GM08714 (cell line): ENCODE measurements around the gene PUS7L.

ENCODE experiments used
- H3K4me3 ChIP-seq: fragments of 200-500 bp; sonication (Bioruptor generic); 2 replicates; pipeline ENCODE4 v1.5.1; 2014; ENCODE audit warnings: mild to moderate bottlenecking, low read length, inconsistent platforms
- ZNF274 ChIP-seq: IDR thresholded peaks from 2 replicates; pipeline ENCODE4 v1.6.1; 2012; ENCODE audit warnings: mild to moderate bottlenecking, low read depth, low read length

The PUS7L gene

GRCh38 chr12:43758728-43759563 lies at the start of gene PUS7L, which contains the start of gene IRAK4:
Gene PUS7L, minus strand, starts transcription at chr12:43758790. Its CDS starts 3,545 bp downstream, at chr12:43755245.
Gene IRAK4, plus strand, starts transcription at chr12:43758951. Its CDS starts 9,161 bp downstream, at chr12:43768112.
- H3K4me3 ChIP-seq = peak within 1 kb of the TSS; percentile 94
- no peak for TF ChIP-seq ZNF274

DNA sequence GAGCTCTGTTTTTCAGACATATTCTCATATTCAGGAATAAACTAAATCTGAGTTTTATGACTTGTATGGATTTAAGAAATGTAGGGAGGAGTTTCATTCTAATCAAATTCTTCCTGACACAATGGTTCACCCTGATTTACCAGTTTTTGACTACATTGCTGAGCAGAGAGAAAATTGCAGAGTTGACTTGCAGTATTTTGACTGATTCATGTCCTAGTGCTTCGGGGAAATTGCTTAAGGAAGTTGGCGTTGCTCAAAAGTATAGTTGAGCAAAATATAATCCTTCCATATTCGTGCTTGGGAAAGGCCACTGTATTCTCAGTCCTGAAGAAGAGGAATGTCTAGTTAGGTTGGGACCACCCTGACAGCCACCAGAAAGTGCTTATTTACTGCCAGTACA lies 48.8 kb upstream of the PUS7L start:
- H3K4me3 ChIP-seq = no peak overlapping the region
- no peak for TF ChIP-seq ZNF274

- TF ChIP-seq ZNF274 = no peak
- H3K4me3 ChIP-seq = peak overlapping the region; percentile 85
Measured at GRCh38 chr12:43806737-43807072, 48.1 kb upstream of the PUS7L start.

DNA sequence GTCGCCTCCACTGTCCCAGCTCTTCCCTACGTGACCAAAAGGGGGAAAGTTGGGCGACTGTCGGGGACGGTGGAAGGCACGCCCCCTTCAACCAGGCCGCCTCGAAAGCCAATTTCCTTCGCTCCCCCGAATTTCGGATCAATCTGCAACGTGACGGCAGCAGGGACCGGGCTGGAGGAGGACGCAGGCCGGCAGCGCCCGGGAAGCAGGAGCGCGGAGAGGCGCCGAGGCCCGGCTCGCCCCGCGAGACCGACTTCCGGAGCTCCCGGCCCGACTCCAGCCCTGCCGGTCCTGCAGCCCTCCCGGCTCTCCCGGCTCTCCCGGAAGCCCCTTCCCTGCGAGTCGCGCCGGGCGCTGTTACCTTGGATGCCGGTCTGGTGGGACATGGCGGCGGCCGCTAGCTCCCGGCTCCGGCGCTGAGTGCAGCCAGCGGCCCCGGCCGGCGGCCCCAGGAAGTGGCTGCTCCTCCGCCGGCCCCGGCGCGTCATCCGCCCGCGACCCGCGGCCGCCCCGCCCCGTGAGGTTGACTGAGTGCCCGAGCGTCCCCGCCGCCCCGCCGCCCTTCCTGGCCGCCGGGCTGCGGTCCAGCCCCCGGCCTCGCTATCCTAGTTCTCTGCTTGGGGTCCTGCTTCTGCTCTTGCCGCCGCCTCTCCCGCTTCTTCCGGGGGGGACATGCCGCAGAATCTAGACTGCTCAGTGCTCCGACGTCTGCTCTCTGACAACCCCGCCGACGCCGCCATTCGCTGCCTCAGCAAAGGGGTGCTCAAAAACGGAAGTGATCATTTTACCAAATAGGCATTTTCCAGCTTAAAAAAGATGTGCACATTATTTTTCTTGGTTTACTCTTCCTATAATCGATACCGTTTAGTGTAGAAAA lies 47.5 kb upstream of the PUS7L start, which contains the start of gene TWF1:
Gene TWF1, minus strand, starts transcription at position 458 of the 877 bp plus-strand sequence. Its CDS starts 72 bp downstream, at position 386.
- no peak for TF ChIP-seq ZNF274
- peak within 1 kb of the TSS; percentile 85 for H3K4me3 ChIP-seq

GRCh38 chr12:43805149-43805859 lies 46.7 kb upstream of the PUS7L start:
- no peak for TF ChIP-seq ZNF274
- peak overlapping the region; percentile 85 for H3K4me3 ChIP-seq

DNA sequence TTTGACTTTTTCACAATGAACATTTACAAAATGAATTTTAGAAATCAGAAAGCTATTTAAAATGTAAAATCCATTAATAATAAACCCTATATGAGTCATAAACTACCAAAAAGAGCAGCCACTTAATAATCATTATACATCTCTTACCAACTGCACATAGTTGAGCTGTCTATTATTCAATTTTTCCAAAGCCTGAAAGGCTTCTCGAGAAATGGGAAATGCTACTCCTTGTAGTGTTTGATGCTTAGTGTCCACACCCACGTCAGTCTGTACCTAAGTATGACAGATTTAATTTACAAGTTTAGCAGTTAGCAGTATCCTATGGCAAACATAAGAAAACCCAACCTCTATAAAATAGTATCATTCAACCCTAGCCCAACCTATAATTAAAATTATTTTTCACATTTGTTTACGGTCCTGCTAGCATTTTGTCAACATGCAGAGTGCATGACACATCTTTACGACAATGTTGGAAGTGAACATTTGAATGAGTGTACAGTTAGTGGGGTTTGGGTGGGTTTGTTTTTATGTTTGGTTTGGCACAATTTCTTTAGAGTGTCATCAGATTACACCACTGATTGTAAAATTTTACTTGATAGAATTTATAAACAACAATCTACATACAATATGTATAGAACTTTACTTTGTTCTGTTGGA lies 39.1 kb upstream of the PUS7L start:
- H3K4me3 ChIP-seq = no peak overlapping the region
- TF ChIP-seq ZNF274 = no peak

- H3K4me3 ChIP-seq = no peak overlapping the region
- no peak for TF ChIP-seq ZNF274
Measured at GRCh38 chr12:43795716-43796280, 37.2 kb upstream of the PUS7L start.

GRCh38 chr12:43789941-43790340 lies 31.4 kb upstream of the PUS7L start:
- no peak overlapping the region for H3K4me3 ChIP-seq
- TF ChIP-seq ZNF274 = no peak

- H3K4me3 ChIP-seq = no peak overlapping the region
- no peak for TF ChIP-seq ZNF274
Measured at GRCh38 chr12:43786899-43787693, 28.5 kb upstream of the PUS7L start.

- H3K4me3 ChIP-seq = no peak overlapping the region
- TF ChIP-seq ZNF274 = no peak
Measured at GRCh38 chr12:43776498-43776897, 17.9 kb upstream of the PUS7L start.

- TF ChIP-seq ZNF274 = no peak
Measured at GRCh38 chr12:43766291-43766690, 7.7 kb upstream of the PUS7L start.

GRCh38 chr12:43764528-43764927 lies 5.9 kb upstream of the PUS7L start:
- TF ChIP-seq ZNF274 = no peak
- H3K4me3 ChIP-seq = no peak overlapping the region

More at GRCh38 chr12:43766291-43766690, 7.7 kb upstream of the PUS7L start:
- H3K4me3 ChIP-seq = no peak overlapping the region

- no peak for TF ChIP-seq ZNF274
Measured at GRCh38 chr12:43763769-43764168, 5.2 kb upstream of the PUS7L start.

More at GRCh38 chr12:43763769-43764168, 5.2 kb upstream of the PUS7L start:
- H3K4me3 ChIP-seq = no peak overlapping the region
